Upper lobe of left lung (tissue), 4 donors: ENCODE data around the gene UST.

Experiments used
- EP300 ChIP-seq, 4 donors: sonication (generic); formaldehyde crosslinking; IDR thresholded peaks; one replicate each; pipeline ENCODE4 v1.5.1; 2017; ENCODE audit warnings: antibody characterized with exemption in 4 of 4, control low read depth in 2 of 4
- POLR2A ChIP-seq, 4 donors: fragments of 450-650 bp; IDR thresholded peaks; one replicate each; pipeline ENCODE4 v1.5.1; 2016 to 2017; ENCODE audit warnings: antibody characterized with exemption in 4 of 4, mild to moderate bottlenecking in 2 of 4
- POLR2AphosphoS5 ChIP-seq, 2 donors: sonication (generic); formaldehyde crosslinking; IDR thresholded peaks; one replicate each; pipeline ENCODE4 v1.5.1; 2017; ENCODE audit warnings: antibody characterized with exemption in 2 of 2
- TF ChIP-seq, protein P1 (sequence below), 6 experiments: fragments of 450-650 bp in 4 of 6; fragments of 200-600 bp in 2 of 6; sonication (generic) in 2 of 6; IDR thresholded peaks; one replicate each; pipeline ENCODE4 v1.5.1; 2016 to 2019; ENCODE audit warnings: antibody characterized with exemption in 6 of 6

- TF ChIP-seq, protein P1, sequence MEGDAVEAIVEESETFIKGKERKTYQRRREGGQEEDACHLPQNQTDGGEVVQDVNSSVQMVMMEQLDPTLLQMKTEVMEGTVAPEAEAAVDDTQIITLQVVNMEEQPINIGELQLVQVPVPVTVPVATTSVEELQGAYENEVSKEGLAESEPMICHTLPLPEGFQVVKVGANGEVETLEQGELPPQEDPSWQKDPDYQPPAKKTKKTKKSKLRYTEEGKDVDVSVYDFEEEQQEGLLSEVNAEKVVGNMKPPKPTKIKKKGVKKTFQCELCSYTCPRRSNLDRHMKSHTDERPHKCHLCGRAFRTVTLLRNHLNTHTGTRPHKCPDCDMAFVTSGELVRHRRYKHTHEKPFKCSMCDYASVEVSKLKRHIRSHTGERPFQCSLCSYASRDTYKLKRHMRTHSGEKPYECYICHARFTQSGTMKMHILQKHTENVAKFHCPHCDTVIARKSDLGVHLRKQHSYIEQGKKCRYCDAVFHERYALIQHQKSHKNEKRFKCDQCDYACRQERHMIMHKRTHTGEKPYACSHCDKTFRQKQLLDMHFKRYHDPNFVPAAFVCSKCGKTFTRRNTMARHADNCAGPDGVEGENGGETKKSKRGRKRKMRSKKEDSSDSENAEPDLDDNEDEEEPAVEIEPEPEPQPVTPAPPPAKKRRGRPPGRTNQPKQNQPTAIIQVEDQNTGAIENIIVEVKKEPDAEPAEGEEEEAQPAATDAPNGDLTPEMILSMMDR (IDR thresholded peaks at IDR 0.05) = no peak
- TF ChIP-seq POLR2A (IDR thresholded peaks at IDR 0.05) (no peak), POLR2AphosphoS5 (IDR thresholded peaks at IDR 0.05) (no peak), EP300 (IDR thresholded peaks at IDR 0.05) (no peak)
Measured at GRCh38 chr6:148760258-148760534, 13.4 kb downstream of the UST start.
